OCI-LY1 (cell line): ENCODE results near the gene GET3.
"Not testable (repeated sequence)": the region's sequence is repeated elsewhere in the genome, so short reads cannot be mapped to it uniquely, and the experiment has no call there.

Source experiments
- H2AFZ ChIP-seq: fragments of 200-600 bp; sonication (generic), shearing (Covaris generic); 2 replicates; pipeline ENCODE4 v1.6.0; 2014; ENCODE audit warnings: antibody characterized with exemption, mild to moderate bottlenecking, low read length
- H3F3A ChIP-seq: fragments of 200-600 bp; sonication (generic), shearing (Covaris generic); 2 replicates; pipeline ENCODE4 v1.6.0; 2014; ENCODE audit warnings: mild to moderate bottlenecking, antibody characterized with exemption, low read length, moderate library complexity; ENCODE audit not compliant: insufficient read depth
- H3K27ac ChIP-seq: fragments of 200-600 bp; sonication (generic); 2 replicates; pipeline ENCODE4 v1.5.1; 2014; ENCODE audit warnings: low read length, mixed run types, mild to moderate bottlenecking, low read depth; ENCODE audit not compliant: poor library complexity, severe bottlenecking
- H3K27me3 ChIP-seq: fragments of 200-600 bp; sonication (generic); 2 replicates; pipeline ENCODE4 v1.6.0; 2014; ENCODE audit warnings: antibody characterized with exemption, mild to moderate bottlenecking, low read length, moderate library complexity; ENCODE audit not compliant: insufficient read depth
- H3K36me3 ChIP-seq: fragments of 200-600 bp; sonication (generic); 2 replicates; pipeline ENCODE4 v1.6.1; 2014; ENCODE audit warnings: mild to moderate bottlenecking, antibody characterized with exemption, low read length, moderate library complexity, mixed read lengths; ENCODE audit not compliant: insufficient read depth
- H3K4me1 ChIP-seq: fragments of 200-600 bp; sonication (generic); 2 replicates; pipeline ENCODE4 v1.5.1; 2014; ENCODE audit warnings: mild to moderate bottlenecking, low read length, moderate library complexity; ENCODE audit not compliant: insufficient read depth, severe bottlenecking
- H3K4me2 ChIP-seq: fragments of 200-600 bp; sonication (generic), shearing (Covaris generic); 2 replicates; pipeline ENCODE4 v1.6.1; 2014; ENCODE audit warnings: low read length
- H3K4me3 ChIP-seq: fragments of 200-600 bp; sonication (generic); 2 replicates; pipeline ENCODE4 v1.5.1; 2014; ENCODE audit warnings: low read length, low read depth, mild to moderate bottlenecking, mixed read lengths; ENCODE audit not compliant: poor library complexity, severe bottlenecking
- H3K79me2 ChIP-seq: fragments of 200-600 bp; shearing (Covaris generic); 2 replicates; pipeline ENCODE4 v1.6.1; 2016; ENCODE audit warnings: mixed run types, low read length, mixed read lengths; ENCODE audit not compliant: insufficient read depth
- H3K9ac ChIP-seq: fragments of 200-600 bp; sonication (generic), shearing (Covaris generic); 2 replicates; pipeline ENCODE4 v1.6.1; 2014; ENCODE audit warnings: mild to moderate bottlenecking, low read length, mixed read lengths
- H3K9me2 ChIP-seq: fragments of 200-600 bp; sonication (generic), shearing (Covaris generic); 2 replicates; pipeline ENCODE4 v1.6.1; 2014; ENCODE audit warnings: low read depth, mild to moderate bottlenecking, low read length, mixed read lengths
- H3K9me3 ChIP-seq: fragments of 200-600 bp; shearing (Covaris generic); 2 replicates; pipeline ENCODE4 v1.6.1; 2014; ENCODE audit warnings: low read length, mixed read lengths
- H4K20me1 ChIP-seq: fragments of 200-600 bp; sonication (generic), shearing (Covaris generic); 2 replicates; pipeline ENCODE4 v1.6.0; 2016; ENCODE audit warnings: mild to moderate bottlenecking, low read length; ENCODE audit not compliant: insufficient read depth
- EZH2 ChIP-seq: fragments of 200-600 bp; sonication (generic), shearing (Covaris generic); IDR thresholded peaks from 2 replicates; pipeline ENCODE4 v1.8.0; 2017; ENCODE audit warnings: borderline replicate concordance, mixed run types, mild to moderate bottlenecking, antibody characterized with exemption, low read length, moderate library complexity, mixed read lengths
- TF ChIP-seq, protein P1 (sequence below): fragments of 200-600 bp; sonication (generic), shearing (Covaris generic); IDR thresholded peaks from 2 replicates; pipeline ENCODE4 v1.5.1; 2017; ENCODE audit warnings: mild to moderate bottlenecking, antibody characterized with exemption, low read length, moderate library complexity, mixed read lengths

GET3 gene

GRCh38 chr19:12796146-12797071 lies 59.1 kb downstream of the GET3 start:
- Histone ChIP-seq H3F3A (no peaks in the 10 kb centered on the region), H3K4me2 (peak overlapping the region; percentile 17; the same call in 1 of the 2 replicates), H4K20me1 (no peaks in the 10 kb centered on the region), H3K79me2 (no peaks in the 10 kb centered on the region), H3K4me1 (peaks cover 29% of the 10 kb centered on the region), H3K27ac (peak overlapping the region; percentile 34), H3K9me3 (no peaks in the 10 kb centered on the region), H3K27me3 (no peaks in the 10 kb centered on the region), H3K9me2 (no peaks in the 10 kb centered on the region), H2AFZ (no peak overlapping the region), H3K36me3 (peaks cover 16% of the 10 kb centered on the region; the same call in 1 of the 2 replicates), H3K4me3 (no peak overlapping the region), H3K9ac (peak overlapping the region; percentile 10; the same call in 1 of the 2 replicates)
- TF ChIP-seq, protein P1, sequence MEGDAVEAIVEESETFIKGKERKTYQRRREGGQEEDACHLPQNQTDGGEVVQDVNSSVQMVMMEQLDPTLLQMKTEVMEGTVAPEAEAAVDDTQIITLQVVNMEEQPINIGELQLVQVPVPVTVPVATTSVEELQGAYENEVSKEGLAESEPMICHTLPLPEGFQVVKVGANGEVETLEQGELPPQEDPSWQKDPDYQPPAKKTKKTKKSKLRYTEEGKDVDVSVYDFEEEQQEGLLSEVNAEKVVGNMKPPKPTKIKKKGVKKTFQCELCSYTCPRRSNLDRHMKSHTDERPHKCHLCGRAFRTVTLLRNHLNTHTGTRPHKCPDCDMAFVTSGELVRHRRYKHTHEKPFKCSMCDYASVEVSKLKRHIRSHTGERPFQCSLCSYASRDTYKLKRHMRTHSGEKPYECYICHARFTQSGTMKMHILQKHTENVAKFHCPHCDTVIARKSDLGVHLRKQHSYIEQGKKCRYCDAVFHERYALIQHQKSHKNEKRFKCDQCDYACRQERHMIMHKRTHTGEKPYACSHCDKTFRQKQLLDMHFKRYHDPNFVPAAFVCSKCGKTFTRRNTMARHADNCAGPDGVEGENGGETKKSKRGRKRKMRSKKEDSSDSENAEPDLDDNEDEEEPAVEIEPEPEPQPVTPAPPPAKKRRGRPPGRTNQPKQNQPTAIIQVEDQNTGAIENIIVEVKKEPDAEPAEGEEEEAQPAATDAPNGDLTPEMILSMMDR, result peak; percentile 93
- TF ChIP-seq EZH2, result no peak

- Histone ChIP-seq H3K9me3 (no peaks in the 10 kb centered on the region), H4K20me1 (no peaks in the 10 kb centered on the region), H3K9me2 (no peaks in the 10 kb centered on the region), H3K4me2 (no peak overlapping the region), H2AFZ (no peak overlapping the region), H3K4me3 (no peak overlapping the region), H3F3A (no peaks in the 10 kb centered on the region), H3K27me3 (no peaks in the 10 kb centered on the region), H3K79me2 (no peaks in the 10 kb centered on the region), H3K27ac (no peak overlapping the region), H3K9ac (no peak overlapping the region), H3K4me1 (peaks cover 33% of the 10 kb centered on the region), H3K36me3 (peaks cover 16% of the 10 kb centered on the region; the same call in 1 of the 2 replicates)
- TF ChIP-seq EZH2, result no peak
- TF ChIP-seq, protein P1, result no peak
These were observed 59.9 kb downstream of the GET3 start for GRCh38 chr19:12797141-12797587.

DNA sequence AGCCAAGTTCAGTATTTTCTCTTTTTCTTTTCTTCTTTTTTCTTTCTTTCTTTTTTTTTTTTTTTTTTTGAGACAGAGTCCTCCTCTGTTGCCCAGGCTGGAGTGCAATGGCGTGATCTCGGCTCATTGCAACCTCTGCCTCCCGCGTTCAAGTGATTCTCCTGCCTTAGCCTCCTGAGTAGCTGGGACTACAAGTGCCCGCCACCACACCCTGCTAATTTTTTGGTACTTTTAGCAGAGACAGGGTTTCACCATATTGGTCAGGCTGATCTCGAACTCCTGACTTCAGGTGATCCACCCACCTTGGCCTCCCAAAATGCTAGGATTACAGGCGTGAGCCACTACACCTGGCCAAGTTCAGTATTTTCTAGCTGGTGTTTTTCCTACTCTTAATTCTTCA lies 60.3 kb downstream of the GET3 start:
- not testable (repeated sequence) for H2AFZ ChIP-seq, H3F3A ChIP-seq, H3K27me3 ChIP-seq, H3K27ac ChIP-seq, H3K9ac ChIP-seq, H3K79me2 ChIP-seq, H3K4me2 ChIP-seq, H4K20me1 ChIP-seq, H3K9me2 ChIP-seq, H3K9me3 ChIP-seq, H3K4me3 ChIP-seq
- Histone ChIP-seq H3K36me3 (peaks cover 16% of the 10 kb centered on the region; the same call in 1 of the 2 replicates), H3K4me1 (peaks cover 37% of the 10 kb centered on the region)
